G401.6 (cell line): ENCODE measurements around the gene ST6GALNAC4.

Experiments
- FAIRE-seq: peaks from 2 replicates; lab custom pipeline; 2012; peaks lifted over from hg19 to GRCh38; lab: Jason Lieb, UNC

The ST6GALNAC4 gene

GRCh38 chr9:127946728-127947127 is 29.9 kb upstream of the ST6GALNAC4 start:
- FAIRE-seq, result no peak

- no peak for FAIRE-seq
Measured at GRCh38 chr9:127945942-127946341, 29.1 kb upstream of the ST6GALNAC4 start.

GRCh38 chr9:127945338-127945737 is 28.5 kb upstream of the ST6GALNAC4 start:
- FAIRE-seq, result no peak

- FAIRE-seq, result no peak
Measured at GRCh38 chr9:127944586-127945218, 27.9 kb upstream of the ST6GALNAC4 start.

GRCh38 chr9:127943731-127944144 is 26.9 kb upstream of the ST6GALNAC4 start:
- peak; percentile 76 for FAIRE-seq

GRCh38 chr9:127943011-127943662 is 26.3 kb upstream of the ST6GALNAC4 start:
- FAIRE-seq, result no peak

- no peak for FAIRE-seq
Measured at GRCh38 chr9:127942216-127943010, 25.6 kb upstream of the ST6GALNAC4 start.

- no peak for FAIRE-seq
Measured at GRCh38 chr9:127941961-127942215, 25.0 kb upstream of the ST6GALNAC4 start.

GRCh38 chr9:127941062-127941960 is 24.5 kb upstream of the ST6GALNAC4 start:
- no peak for FAIRE-seq

GRCh38 chr9:127940593-127940992 is 23.8 kb upstream of the ST6GALNAC4 start:
- FAIRE-seq, result no peak

- no peak for FAIRE-seq
Measured at GRCh38 chr9:127938298-127938690, 21.5 kb upstream of the ST6GALNAC4 start.

- peak; percentile 67 for FAIRE-seq
Measured at GRCh38 chr9:127937388-127938297, 20.8 kb upstream of the ST6GALNAC4 start, which contains the start of gene DPM2. Gene DPM2 (minus strand): TSS chr9:127937854. CDS start chr9:127937820, 34 bp downstream.

GRCh38 chr9:127937056-127937387 is 20.2 kb upstream of the ST6GALNAC4 start:
- no peak for FAIRE-seq

- FAIRE-seq, result no peak
Measured at GRCh38 chr9:127936347-127936852, 19.6 kb upstream of the ST6GALNAC4 start.

GRCh38 chr9:127935765-127936221 is 19.0 kb upstream of the ST6GALNAC4 start:
- no peak for FAIRE-seq

- FAIRE-seq, result no peak
Measured at GRCh38 chr9:127934986-127935385, 18.1 kb upstream of the ST6GALNAC4 start.

- no peak for FAIRE-seq
Measured at GRCh38 chr9:127934248-127934647, 17.4 kb upstream of the ST6GALNAC4 start.

- no peak for FAIRE-seq
Measured at GRCh38 chr9:127931092-127931881, 14.4 kb upstream of the ST6GALNAC4 start.

- FAIRE-seq, result peak; percentile 55
Measured at GRCh38 chr9:127930231-127931091, 13.6 kb upstream of the ST6GALNAC4 start, which contains the start of gene PIP5KL1. Gene PIP5KL1 (minus strand): TSS chr9:127930777. CDS start chr9:127930752, 25 bp downstream.
